K562 (cell line): ENCODE results near the gene ACBD3.

Experiments used
- E2F4 ChIP-seq: sonication (generic); formaldehyde crosslinking; IDR thresholded peaks from 2 replicates; pipeline ENCODE4 v1.8.0; 2022; ENCODE audit warnings: mild to moderate bottlenecking, low read depth, missing genetic modification reagents
- POLR2G ChIP-seq: fragments of 200-400 bp; formaldehyde crosslinking; IDR thresholded peaks from 2 replicates; pipeline ENCODE4 v1.6.1; 2017; ENCODE audit warnings: low read depth, mild to moderate bottlenecking, antibody characterized with exemption, low read length, moderate library complexity
- SIN3A ChIP-seq, 2 experiments: fragments of 150-350 bp in 1 of 2; IDR thresholded peaks; 2 replicates each; pipeline ENCODE4 v1.6.1; 2011 to 2016; ENCODE audit warnings: borderline replicate concordance in 2 of 2, low read depth in 2 of 2, low read length in 2 of 2, mild to moderate bottlenecking in 2 of 2, moderate library complexity in 2 of 2; ENCODE audit not compliant: control insufficient read depth in 1 of 2
- ZNF274 ChIP-seq: IDR thresholded peaks from 2 replicates; pipeline ENCODE4 v1.6.1; 2011; ENCODE audit warnings: low read depth, mild to moderate bottlenecking, low read length, moderate library complexity, borderline replicate concordance

- TF ChIP-seq E2F4 (CRISPR knock-in tag) (no peak), ZNF274 (no peak), POLR2G (no peak), SIN3A (IDR thresholded peaks at IDR 0.05; ENCODE audit: borderline replicate concordance in 2 of 2, control insufficient read depth in 1 of 2, low read depth in 2 of 2, low read length in 2 of 2) (no peak)
Observed at GRCh38 chr1:226211181-226211821, 24.8 kb upstream of the ACBD3 start.
